ENCODE data around the gene LANCL3. TPM values are rescaled to one million over a fixed set of nuclear protein-coding genes. Genes with fewer than 3 reads are reported as not detected.

Gene LANCL3
- total RNA-seq, 1 donor from 2014 or later = 0.03 TPM

DNA sequence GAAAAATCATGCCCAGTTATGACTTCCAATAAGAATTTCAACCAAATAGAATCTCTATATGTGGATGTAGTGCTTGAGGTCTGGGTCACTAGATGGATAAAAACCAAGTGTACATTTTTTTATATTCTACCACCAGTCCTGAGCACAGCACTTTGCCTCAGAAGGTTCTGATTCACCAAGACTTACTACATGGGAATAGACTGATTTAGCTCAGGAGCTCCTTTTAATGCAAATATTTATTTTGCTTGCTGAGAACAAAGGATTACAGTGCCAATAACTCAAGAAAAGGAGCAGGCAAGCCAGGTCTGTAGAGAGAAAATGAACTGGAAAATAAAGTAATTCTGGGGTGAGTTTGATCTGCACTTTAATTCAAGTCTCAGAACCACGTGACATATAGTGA is 107.8 kb downstream of the LANCL3 start:
- H3K4me3 Mint-ChIP-seq (ENCODE audit: unreplicated experiment) = no peak overlapping the region
- H3K36me3 Mint-ChIP-seq (ENCODE audit: unreplicated experiment) = no peaks in the 10 kb centered on the region
- no peak overlapping the region for H3K27ac Mint-ChIP-seq (ENCODE audit: unreplicated experiment)
- H3K4me1 Mint-ChIP-seq (ENCODE audit: unreplicated experiment) = no peaks in the 10 kb centered on the region
- peaks cover 14% of the 10 kb centered on the region for H3K27me3 Mint-ChIP-seq (ENCODE audit: unreplicated experiment)
- no peak for DNase-seq (ENCODE audit: extremely low spot score, unreplicated experiment)
- TF ChIP-seq, protein P1, sequence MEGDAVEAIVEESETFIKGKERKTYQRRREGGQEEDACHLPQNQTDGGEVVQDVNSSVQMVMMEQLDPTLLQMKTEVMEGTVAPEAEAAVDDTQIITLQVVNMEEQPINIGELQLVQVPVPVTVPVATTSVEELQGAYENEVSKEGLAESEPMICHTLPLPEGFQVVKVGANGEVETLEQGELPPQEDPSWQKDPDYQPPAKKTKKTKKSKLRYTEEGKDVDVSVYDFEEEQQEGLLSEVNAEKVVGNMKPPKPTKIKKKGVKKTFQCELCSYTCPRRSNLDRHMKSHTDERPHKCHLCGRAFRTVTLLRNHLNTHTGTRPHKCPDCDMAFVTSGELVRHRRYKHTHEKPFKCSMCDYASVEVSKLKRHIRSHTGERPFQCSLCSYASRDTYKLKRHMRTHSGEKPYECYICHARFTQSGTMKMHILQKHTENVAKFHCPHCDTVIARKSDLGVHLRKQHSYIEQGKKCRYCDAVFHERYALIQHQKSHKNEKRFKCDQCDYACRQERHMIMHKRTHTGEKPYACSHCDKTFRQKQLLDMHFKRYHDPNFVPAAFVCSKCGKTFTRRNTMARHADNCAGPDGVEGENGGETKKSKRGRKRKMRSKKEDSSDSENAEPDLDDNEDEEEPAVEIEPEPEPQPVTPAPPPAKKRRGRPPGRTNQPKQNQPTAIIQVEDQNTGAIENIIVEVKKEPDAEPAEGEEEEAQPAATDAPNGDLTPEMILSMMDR (IDR thresholded peaks at IDR 0.05) = no peak
- no peaks in the 10 kb centered on the region for H3K9me3 Mint-ChIP-seq (ENCODE audit: unreplicated experiment)

DNA sequence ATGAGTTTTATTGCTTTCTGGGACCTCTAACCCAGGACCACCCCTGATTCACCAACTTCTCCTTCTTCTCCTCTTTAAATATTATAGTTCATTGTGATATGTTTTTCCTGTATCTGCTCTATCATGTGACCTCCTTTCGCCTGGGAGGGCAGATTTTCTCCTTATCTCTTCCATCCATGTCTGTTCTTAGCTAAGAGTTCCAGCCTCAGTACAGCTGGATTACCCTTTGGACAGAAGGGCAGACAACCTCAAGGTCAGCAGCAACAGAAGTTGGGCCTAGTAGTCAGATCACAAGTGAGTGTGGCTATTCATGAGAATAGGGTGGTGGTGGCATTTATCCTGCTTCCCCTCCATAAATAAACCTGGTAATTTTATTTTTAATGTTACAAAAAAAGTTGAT is 108.4 kb downstream of the LANCL3 start:
- DNase-seq (ENCODE audit: extremely low spot score, unreplicated experiment) = no peak
- Mint-ChIP-seq H3K4me1 (ENCODE audit: unreplicated experiment) (no peaks in the 10 kb centered on the region), H3K36me3 (ENCODE audit: unreplicated experiment) (no peaks in the 10 kb centered on the region), H3K27ac (ENCODE audit: unreplicated experiment) (no peak overlapping the region), H3K27me3 (ENCODE audit: unreplicated experiment) (peaks cover 18% of the 10 kb centered on the region), H3K4me3 (ENCODE audit: unreplicated experiment) (no peak overlapping the region), H3K9me3 (ENCODE audit: unreplicated experiment) (no peaks in the 10 kb centered on the region)
- TF ChIP-seq, protein P1 (IDR thresholded peaks at IDR 0.05) = no peak

GRCh38 chrX:37684426-37684825 is 113.0 kb downstream of the LANCL3 start:
- no peaks in the 10 kb centered on the region for H3K4me1 Mint-ChIP-seq (ENCODE audit: unreplicated experiment)
- no peak overlapping the region for H3K4me3 Mint-ChIP-seq (ENCODE audit: unreplicated experiment)
- TF ChIP-seq, protein P1 (IDR thresholded peaks at IDR 0.05) = no peak
- H3K9me3 Mint-ChIP-seq (ENCODE audit: unreplicated experiment) = no peaks in the 10 kb centered on the region
- H3K27me3 Mint-ChIP-seq (ENCODE audit: unreplicated experiment) = peaks cover 20% of the 10 kb centered on the region
- H3K36me3 Mint-ChIP-seq (ENCODE audit: unreplicated experiment) = no peaks in the 10 kb centered on the region
- no peak for DNase-seq (ENCODE audit: extremely low spot score, unreplicated experiment)
- no peak overlapping the region for H3K27ac Mint-ChIP-seq (ENCODE audit: unreplicated experiment)

GRCh38 chrX:37684973-37685372 is 113.5 kb downstream of the LANCL3 start:
- no peaks in the 10 kb centered on the region for H3K9me3 Mint-ChIP-seq (ENCODE audit: unreplicated experiment)
- no peak for DNase-seq (ENCODE audit: extremely low spot score, unreplicated experiment)
- H3K4me1 Mint-ChIP-seq (ENCODE audit: unreplicated experiment) = no peaks in the 10 kb centered on the region
- peak overlapping the region; percentile 20 for H3K4me3 Mint-ChIP-seq (ENCODE audit: unreplicated experiment)
- no peak overlapping the region for H3K27ac Mint-ChIP-seq (ENCODE audit: unreplicated experiment)
- no peaks in the 10 kb centered on the region for H3K36me3 Mint-ChIP-seq (ENCODE audit: unreplicated experiment)
- TF ChIP-seq, protein P1 (IDR thresholded peaks at IDR 0.05) = no peak
- peaks cover 17% of the 10 kb centered on the region for H3K27me3 Mint-ChIP-seq (ENCODE audit: unreplicated experiment)

DNA sequence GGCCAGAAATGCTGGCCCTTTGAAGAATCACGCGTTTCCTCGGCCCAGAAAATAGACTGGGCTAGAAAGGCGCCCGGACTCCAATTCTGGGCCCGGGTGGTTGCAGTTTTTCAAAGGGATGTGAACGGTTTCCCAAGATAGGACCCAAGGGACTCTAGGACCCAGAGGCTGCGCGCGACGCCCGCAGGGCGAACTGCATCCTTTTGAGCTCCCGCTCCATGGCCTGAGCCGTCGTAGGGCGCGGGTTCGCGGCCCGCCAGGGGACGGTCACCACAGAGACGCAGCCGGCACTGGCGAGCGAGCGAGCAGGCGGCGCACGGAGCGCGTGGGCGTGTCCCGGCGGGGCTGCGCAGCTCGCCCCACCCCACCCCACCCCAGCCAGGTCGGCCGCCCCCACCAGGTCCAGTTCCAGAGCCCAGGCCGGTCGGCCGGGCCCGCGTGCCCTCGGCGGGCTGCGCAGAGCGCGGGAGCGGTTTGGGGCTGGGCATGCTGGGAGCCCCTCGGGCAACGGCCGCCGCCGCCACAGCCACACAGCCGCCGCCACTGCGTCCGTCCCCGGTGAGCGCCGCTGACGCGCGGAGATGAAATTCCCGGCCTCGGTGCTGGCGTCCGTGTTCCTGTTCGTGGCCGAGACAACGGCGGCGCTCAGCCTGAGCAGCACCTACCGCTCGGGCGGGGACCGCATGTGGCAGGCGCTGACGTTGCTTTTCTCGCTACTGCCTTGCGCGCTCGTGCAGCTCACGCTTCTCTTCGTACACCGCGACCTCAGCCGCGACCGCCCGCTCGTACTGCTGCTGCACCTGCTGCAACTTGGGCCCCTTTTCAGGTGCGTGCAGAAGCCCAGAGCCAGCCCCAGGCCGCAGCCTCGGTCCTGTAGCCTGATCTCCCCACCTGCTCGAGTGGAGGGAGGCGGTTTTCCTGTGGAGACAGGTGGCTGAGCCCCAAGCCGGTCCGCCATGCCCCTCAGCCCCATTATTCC is 114.2 kb downstream of the LANCL3 start, which contains the start of gene XK:
Gene XK (plus strand): TSS at position 411 of the 979 bp plus-strand sequence. CDS start 171 bp downstream, at position 582.
- H3K4me1 Mint-ChIP-seq (ENCODE audit: unreplicated experiment) = no peaks in the 10 kb centered on the region
- TF ChIP-seq, protein P1 (IDR thresholded peaks at IDR 0.05) = no peak
- H3K27me3 Mint-ChIP-seq (ENCODE audit: unreplicated experiment) = peaks cover 17% of the 10 kb centered on the region
- no peak within 1 kb of the TSS for H3K27ac Mint-ChIP-seq (ENCODE audit: unreplicated experiment)
- no peaks in the 10 kb centered on the region for H3K36me3 Mint-ChIP-seq (ENCODE audit: unreplicated experiment)
- H3K9me3 Mint-ChIP-seq (ENCODE audit: unreplicated experiment) = no peaks in the 10 kb centered on the region
- peak within 1 kb of the TSS; percentile 61 for H3K4me3 Mint-ChIP-seq (ENCODE audit: unreplicated experiment)
- DNase-seq (ENCODE audit: extremely low spot score, unreplicated experiment) = no peak
